GM10847 (cell line): Measurements from ENCODE around the gene GALNT15.

Experiments used
- POLR2A ChIP-seq: IDR thresholded peaks from 2 replicates; pipeline ENCODE4 v1.6.1; 2011; ENCODE audit not compliant: insufficient read length; ENCODE audit errors: extremely low read depth

The GALNT15 gene

GRCh38 chr3:16145176-16145575 is 29.3 kb upstream of the GALNT15 start:
- TF ChIP-seq POLR2A, result no peak

GRCh38 chr3:16146015-16146730 is 28.3 kb upstream of the GALNT15 start:
- TF ChIP-seq POLR2A, result no peak

- no peak for TF ChIP-seq POLR2A
Measured at GRCh38 chr3:16147220-16147994, 27.1 kb upstream of the GALNT15 start.

GRCh38 chr3:16148213-16148612 is 26.3 kb upstream of the GALNT15 start:
- TF ChIP-seq POLR2A, result no peak

- TF ChIP-seq POLR2A, result no peak
Measured at GRCh38 chr3:16148783-16149182, 25.7 kb upstream of the GALNT15 start.

- no peak for TF ChIP-seq POLR2A
Measured at GRCh38 chr3:16150285-16150684, 24.2 kb upstream of the GALNT15 start.

GRCh38 chr3:16151109-16151508 is 23.4 kb upstream of the GALNT15 start:
- TF ChIP-seq POLR2A, result no peak

GRCh38 chr3:16168211-16168610 is 6.3 kb upstream of the GALNT15 start:
- TF ChIP-seq POLR2A, result no peak

- TF ChIP-seq POLR2A, result no peak
Measured at GRCh38 chr3:16171009-16171408, 3.5 kb upstream of the GALNT15 start.

- TF ChIP-seq POLR2A, result no peak
Measured at GRCh38 chr3:16171825-16172224, 2.7 kb upstream of the GALNT15 start.

GRCh38 chr3:16173283-16174025 is 1.0 kb upstream of the GALNT15 start:
- no peak for TF ChIP-seq POLR2A

- TF ChIP-seq POLR2A, result no peak
Measured at GRCh38 chr3:16174026-16174355, 489 bp upstream of the GALNT15 start.

- TF ChIP-seq POLR2A, result no peak
Measured at GRCh38 chr3:16174976-16175901, 759 bp downstream of the GALNT15 start.

- TF ChIP-seq POLR2A, result no peak
Measured at GRCh38 chr3:16176391-16177030, 2.0 kb downstream of the GALNT15 start.
